ENCODE data around the gene PDGFB. TPM values are rescaled to one million over a fixed set of nuclear protein-coding genes. Genes with fewer than 3 reads are reported as not detected.

Gene PDGFB
- total and polyA plus RNA-seq, 9 of the 15 experiments (the other 6 are each of a cell fraction or from before 2014, with no cell fraction given) = 0.07 to 4.0 (median 0.48) TPM; not detected in 1

DNA sequence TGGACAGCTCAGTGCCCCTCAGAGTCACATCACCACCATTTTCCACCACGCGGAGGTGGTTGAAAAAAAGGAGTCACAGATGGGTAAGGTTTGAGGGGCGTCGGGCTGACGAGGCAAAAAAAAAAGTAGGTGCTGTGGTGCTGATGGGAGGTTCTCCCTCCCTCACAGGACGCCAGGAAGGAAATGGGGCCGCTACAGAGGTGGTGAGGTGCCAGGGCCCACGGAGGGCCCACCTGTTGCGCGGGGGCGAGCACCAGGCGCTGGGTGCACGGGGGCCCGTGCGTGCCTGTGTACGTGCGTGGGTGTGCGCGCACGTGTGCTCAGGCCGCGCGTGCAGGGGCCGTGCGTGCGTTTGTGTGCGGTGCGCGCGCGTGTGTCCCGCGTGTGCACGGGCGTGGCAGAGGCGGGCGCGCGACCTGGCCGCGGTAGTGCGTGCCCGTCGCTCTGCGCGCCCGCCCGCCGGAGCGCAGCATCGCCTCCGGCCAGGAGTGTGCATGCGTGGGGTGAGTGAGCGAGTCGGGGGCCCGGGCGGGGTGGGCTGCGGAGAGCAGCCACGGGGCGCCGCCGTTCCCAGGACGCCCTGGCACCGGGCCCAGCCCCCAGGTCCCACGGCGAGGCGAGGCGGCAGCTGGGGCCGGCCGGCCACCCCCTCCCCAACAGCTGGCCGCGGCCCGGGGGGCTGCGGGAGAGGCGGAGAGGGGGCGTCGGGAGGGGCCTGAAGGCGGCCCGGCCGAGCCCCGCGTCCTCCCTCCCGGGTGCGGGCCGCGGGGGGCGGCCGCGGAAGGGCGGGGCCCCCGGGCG lies 2.8 kb downstream of the PDGFB start:
- no peaks in the 10 kb centered on the region for H3K9me1 ChIP-seq (ENCODE audit: control insufficient read depth, insufficient read depth, low read length)
- peaks cover 21 to 66% of the 10 kb centered on the region in 2 experiments; a peak in 4 of 5 replicates for H3K4me1 ChIP-seq (replicated peaks in 1 of 2; ENCODE audit: control insufficient read depth in 2 of 2, insufficient read depth in 2 of 2, low read length in 2 of 2)
- ATAC-seq = no peak
- H4K20me1 ChIP-seq (replicated peaks; ENCODE audit: control insufficient read depth, insufficient read depth, low read length) = no peaks in the 10 kb centered on the region; the same call in 1 of the 2 replicates
- in situ Hi-C loops (cut with MboI) = no loop called here
- POLR2A ChIA-PET = interaction anchor here (1.0 kb wide), 2 partner anchors 77 to 111 kb away, joined by 3 read pairs; partner anchors contain the start of gene RPL3
- intact Hi-C loops (cut with micrococcal nuclease) = loop anchor here (10.0 kb wide), 1 partner anchor 63 kb away; no protein-coding TSS in a partner anchor
- H3K4me3 ChIP-seq = no peak overlapping the region
- H3K9ac ChIP-seq (ENCODE audit: insufficient read depth in 1 of 2, low read depth in 2 of 2, low read length in 2 of 2) = peak overlapping the region in 1 of 2 experiments; percentile 74; a peak in 1 of 4 replicates
- H3K27ac ChIP-seq (ENCODE audit: extremely low read depth, low read depth, low read length) = no peak overlapping the region
- H3K36me3 ChIP-seq (ENCODE audit: control insufficient read depth, insufficient read depth, low read length) = no peaks in the 10 kb centered on the region
- no peaks in the 10 kb centered on the region for H3K9me3 ChIP-seq (replicated peaks; ENCODE audit: control insufficient read depth, insufficient read depth, low read depth, low read length)
- 0 out of 2 replicates have a peak overlapping the region, but pooled peaks have one; percentile 37 for H3K4me2 ChIP-seq (ENCODE audit: insufficient read depth, low read length)
- peak in 1 of 4 experiments; percentile 42 for DNase-seq (ENCODE audit: extremely low read depth in 1 of 4, low spot score in 3 of 4)
- no TSS peak for BruUV-seq (replicated peaks)
- 84% methylated on average over 17 of the region's 92 CpGs for WGBS (ENCODE audit: insufficient coverage, low coverage, missing lambda C conversion rate)
- no peaks in the 10 kb centered on the region; the same call in 2 of the 3 replicates for H3K79me2 ChIP-seq (ENCODE audit: control insufficient read depth, insufficient read depth, low read length)
- H3K27me3 ChIP-seq (ENCODE audit: control insufficient read depth in 2 of 2, insufficient read depth in 2 of 2, low read length in 2 of 2) = peaks cover 0 to 4% of the 10 kb centered on the region in 2 experiments; a peak in 2 of 5 replicates
- no peak for TF ChIP-seq ZNF347 (CRISPR knock-in tag; IDR thresholded peaks at IDR 0.05; ENCODE audit: low read depth)
- TF ChIP-seq, protein P1, sequence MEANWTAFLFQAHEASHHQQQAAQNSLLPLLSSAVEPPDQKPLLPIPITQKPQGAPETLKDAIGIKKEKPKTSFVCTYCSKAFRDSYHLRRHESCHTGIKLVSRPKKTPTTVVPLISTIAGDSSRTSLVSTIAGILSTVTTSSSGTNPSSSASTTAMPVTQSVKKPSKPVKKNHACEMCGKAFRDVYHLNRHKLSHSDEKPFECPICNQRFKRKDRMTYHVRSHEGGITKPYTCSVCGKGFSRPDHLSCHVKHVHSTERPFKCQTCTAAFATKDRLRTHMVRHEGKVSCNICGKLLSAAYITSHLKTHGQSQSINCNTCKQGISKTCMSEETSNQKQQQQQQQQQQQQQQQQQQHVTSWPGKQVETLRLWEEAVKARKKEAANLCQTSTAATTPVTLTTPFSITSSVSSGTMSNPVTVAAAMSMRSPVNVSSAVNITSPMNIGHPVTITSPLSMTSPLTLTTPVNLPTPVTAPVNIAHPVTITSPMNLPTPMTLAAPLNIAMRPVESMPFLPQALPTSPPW (CRISPR knock-in tag; IDR thresholded peaks at IDR 0.05) = 0 out of 2 replicates have a peak, but pooled peaks have one; percentile 10
- 0 out of 2 replicates have a peak, but pooled peaks have one; percentile 8 for TF ChIP-seq HNRNPL (IDR thresholded peaks at IDR 0.05; ENCODE audit: low read depth, low read length)
- TF ChIP-seq ZFP30 (CRISPR knock-in tag; IDR thresholded peaks at IDR 0.05; ENCODE audit: borderline replicate concordance) = no peak
- no peak for TF ChIP-seq FOXA1 (IDR thresholded peaks at IDR 0.05; ENCODE audit: borderline replicate concordance)
- TF ChIP-seq, protein P2, sequence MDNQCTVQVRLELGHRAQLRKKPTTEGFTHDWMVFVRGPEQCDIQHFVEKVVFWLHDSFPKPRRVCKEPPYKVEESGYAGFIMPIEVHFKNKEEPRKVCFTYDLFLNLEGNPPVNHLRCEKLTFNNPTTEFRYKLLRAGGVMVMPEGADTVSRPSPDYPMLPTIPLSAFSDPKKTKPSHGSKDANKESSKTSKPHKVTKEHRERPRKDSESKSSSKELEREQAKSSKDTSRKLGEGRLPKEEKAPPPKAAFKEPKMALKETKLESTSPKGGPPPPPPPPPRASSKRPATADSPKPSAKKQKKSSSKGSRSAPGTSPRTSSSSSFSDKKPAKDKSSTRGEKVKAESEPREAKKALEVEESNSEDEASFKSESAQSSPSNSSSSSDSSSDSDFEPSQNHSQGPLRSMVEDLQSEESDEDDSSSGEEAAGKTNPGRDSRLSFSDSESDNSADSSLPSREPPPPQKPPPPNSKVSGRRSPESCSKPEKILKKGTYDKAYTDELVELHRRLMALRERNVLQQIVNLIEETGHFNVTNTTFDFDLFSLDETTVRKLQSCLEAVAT (IDR thresholded peaks at IDR 0.05) = no peak
- peak; percentile 31; the same call in 1 of the 2 replicates for TF ChIP-seq ZNF316 (IDR thresholded peaks at IDR 0.05)
- no peak for TF ChIP-seq STAT5B (CRISPR knock-in tag; IDR thresholded peaks at IDR 0.05)
- no peak overlapping the region for H2AFZ ChIP-seq (ENCODE audit: low read depth, low read length)
- CTCF ChIA-PET (ENCODE audit: low intra/inter-chr PET ratio) = interaction anchor here (1.0 kb wide), 1 partner anchor 25 kb away, joined by 3 read pairs; no protein-coding TSS in a partner anchor
- FAIRE-seq = no peak

Measured in K562 (cell line).